GM21447 (cell line): ENCODE results near the gene THSD4.

Experiments
- ATAC-seq: cut with Tn5 transposase; IDR thresholded peaks from one replicate; pipeline ENCODE4 v1.9.1; 2021; ENCODE audit not compliant: unreplicated experiment

Gene THSD4

DNA sequence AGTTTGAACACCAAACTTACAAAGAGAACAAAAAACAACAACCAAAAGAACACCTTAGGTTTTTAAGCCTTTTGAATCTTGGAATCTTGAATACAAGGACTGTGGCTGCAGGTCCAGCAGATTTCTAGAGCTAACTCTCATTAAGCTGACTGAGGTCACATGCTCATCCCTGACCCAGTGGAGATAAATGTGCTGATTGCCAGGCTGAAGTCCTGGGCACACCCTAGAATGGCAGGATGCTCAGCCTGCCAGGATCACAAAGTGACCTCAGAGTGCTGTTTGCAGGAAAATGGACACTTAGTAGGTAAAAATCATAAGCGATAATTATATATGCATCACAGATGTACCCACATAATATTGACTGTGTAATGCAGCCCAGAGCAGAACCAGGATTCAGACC is 449.7 kb downstream of the THSD4 start:
- no peak for ATAC-seq

DNA sequence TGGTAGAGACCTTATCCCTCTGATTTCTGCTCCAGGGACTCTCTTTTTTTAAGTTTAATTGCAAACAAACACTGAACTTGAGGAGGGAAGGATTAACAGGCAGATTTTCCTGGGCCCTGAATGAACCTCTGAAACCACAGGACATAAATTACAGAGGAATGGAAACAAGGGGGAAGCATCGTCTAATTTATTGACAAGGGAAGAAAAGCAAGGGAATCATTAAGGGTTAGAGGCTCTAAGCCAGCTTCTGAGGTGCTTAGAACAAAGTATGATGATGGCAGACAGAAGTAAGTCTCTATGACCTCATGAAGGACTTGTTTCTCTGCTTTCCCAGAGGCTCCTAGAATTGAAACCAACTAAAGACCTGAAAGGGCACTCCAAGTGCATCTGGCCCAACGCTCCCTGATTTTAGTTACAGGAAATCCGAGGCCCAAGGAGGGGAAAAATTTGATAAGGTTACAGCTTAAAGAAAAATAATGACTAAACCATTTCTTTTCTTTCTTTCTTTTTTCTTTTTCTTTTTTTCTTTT is 450.4 kb downstream of the THSD4 start:
- no peak for ATAC-seq

DNA sequence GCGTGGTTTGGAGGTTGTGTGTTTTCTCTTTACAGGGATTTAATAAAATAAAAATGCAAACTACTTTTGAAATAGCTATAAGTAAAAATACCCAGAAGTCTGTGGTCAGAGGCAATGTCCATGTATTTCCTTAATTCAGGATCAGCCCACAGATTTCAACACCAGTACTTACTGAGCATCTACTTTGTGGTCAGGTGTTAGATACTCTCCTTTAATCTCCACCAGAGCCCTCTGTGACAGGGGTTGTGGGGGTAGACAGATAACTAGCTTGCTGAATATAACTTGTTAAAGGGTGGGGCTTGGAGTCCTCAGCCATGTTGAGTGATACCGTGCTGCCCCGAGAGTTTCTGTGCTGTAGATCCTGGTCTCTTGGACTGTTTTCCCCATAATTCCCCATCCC is 451.0 kb downstream of the THSD4 start:
- no peak for ATAC-seq

DNA sequence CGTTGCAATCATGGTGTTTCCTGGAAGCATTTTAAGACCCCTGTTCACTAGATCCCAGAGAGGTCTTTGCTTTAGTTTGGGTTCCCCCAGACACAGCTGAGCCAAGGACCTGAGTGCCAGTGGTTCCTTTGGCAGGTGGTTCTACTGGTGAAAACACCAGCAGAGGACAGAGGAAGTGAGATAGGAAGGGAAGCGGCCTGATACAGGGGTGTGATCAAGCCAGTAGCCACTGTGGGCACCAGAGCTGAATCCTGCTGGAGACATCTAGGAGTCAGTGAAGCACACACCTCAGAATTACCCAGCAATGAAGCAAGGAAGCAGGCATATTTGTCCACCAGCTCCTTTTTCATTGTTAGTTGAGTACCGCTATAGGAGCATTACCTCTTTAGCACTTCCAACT is 451.9 kb downstream of the THSD4 start:
- no peak for ATAC-seq

DNA sequence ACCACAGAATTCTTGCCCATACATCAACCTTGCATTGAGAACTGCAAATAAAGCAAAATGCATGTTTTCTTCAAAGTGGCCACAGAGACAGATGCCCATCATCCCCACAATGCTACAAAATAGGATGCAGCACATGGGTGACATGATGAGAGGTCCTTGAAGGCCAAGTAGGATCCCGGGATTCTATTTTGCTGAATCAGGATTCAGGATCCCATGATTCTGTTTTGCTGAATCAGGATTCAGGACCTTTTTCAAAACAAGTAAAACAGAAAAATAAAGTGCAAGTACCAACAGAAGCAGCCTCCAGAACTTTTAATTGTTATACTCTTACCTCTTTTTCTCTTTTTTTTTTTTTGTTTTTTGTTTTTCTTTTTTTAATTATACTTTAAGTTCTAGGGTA is 453.0 kb downstream of the THSD4 start:
- ATAC-seq: no peak

DNA sequence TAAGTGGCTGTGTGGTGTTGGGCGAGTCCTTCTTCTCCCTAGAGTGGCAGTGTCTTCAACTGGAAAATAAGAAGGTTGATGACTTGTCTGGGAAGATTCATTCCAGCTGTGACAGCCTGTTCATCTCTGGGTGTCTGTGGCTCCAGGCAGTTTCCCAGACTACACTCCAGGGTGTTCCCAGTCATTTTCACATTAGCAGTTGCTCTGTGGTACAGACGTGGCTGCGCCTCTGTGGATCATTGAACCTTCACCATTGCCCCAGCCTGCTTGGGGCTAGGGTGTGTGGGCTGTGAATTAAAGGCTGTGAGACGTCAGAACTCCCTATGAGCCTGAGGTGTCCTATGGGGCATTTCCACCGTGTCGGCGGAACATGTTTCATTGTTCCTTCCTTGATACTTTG is 455.5 kb downstream of the THSD4 start:
- ATAC-seq: no peak

DNA sequence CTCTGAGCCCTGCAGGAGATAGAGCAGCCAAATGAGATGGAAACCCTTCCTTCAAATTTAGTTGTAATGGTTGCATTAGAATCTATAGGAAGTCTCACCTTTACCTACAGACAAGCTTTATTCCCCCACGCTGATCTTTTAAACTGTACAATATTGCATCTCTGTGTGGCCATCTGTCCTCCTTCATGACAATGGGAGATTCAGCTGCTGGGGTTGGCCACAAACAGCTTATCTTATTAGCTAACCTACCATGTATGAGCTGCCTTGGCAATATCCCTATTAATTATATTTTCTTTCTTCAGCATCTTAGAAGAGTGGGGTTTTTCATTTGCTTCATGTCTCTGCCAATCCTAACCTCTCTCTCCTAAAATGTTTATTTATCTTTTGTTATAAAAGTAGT is 456.4 kb downstream of the THSD4 start:
- no peak for ATAC-seq

DNA sequence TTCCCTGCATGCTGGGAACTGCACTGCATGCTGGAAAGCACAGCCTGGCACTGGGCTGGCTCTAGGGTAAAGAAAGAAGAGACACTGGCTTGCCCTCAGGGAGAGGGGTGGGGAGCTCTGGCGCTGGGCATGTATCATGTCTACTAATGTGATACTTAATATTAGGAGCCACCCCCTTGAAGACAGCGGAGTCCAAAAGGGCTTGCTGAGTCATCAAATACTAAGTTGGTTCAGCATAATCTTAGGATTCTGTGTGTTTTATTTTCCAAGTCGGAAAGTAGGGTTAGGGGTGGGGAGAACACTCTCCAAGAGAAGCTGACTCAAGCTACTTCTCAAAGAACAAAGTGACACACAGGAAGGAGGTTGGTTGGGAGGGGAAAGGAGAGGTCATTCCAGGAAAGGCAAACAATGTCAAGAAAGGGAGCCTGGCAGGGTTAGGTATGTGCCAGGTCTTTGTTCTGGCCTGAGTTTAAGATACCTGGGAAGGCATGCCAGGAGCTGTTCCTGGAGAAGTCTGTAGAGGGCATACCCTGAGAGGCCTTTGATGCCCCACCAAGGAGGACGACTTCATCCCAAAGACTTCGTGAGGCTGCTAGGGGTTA is 457.3 kb downstream of the THSD4 start:
- no peak for ATAC-seq

DNA sequence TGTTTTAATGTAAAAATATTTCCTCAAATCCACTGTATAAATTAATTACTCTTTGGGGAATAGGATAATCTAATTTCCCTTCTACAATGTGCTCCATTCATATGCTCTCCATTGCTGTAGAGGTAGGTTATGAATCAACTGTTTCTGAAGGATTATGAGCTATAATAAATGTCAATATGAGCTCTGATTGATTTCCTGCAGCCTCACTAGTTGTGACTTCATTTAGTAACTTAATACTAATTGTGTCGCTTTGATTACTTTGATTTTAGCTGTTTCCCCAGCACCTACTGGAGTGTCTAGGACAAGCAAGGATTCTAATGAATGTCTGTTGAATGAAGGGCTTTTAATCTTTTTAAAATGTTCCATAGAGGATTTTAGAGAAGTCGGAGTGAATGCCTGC is 458.3 kb downstream of the THSD4 start:
- no peak for ATAC-seq

DNA sequence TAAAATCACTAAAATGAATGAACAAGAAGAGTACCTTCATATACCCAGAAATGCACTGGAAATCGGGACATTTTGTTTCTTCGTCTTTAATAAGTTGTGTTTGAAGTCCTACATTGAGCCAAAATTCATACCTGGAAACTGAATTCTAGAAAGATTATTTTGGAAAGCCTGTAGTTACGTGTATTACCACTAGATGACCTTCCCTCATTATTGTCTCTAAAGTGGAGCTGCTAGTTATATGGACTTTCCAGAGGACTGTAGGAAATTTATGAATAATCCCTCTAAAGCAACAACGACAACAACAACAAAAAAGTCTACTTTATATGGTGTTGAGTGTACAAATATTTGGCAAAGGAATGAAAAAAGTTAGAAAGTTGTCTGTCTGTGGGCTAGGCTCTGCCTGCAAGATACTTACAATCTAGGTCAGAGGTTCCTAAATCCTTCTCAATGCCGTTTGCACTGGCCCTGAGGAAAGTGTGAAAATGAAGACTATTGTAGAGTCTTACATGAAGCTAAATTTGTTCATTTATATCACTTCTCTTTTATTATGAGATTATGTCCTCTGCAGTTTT is 460.3 kb downstream of the THSD4 start:
- ATAC-seq: no peak

DNA sequence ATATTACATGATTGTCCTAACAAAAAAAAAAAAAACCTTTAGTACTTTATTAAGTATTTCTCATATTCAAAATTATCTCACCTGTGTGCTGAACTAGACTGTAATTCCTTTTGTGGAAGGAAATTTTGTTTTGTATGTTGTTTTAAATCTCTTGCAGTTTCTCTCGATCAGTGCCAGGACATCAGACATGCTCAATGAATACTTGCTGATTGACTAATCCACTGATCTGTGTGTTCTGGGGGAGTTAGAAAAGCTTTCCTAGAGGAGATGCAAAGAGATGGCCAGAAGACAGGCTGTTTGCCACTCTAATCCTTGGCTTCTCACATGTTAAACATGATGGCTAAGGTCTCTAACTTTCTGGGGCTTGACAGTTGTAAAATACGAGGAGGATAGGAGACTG is 461.8 kb downstream of the THSD4 start:
- ATAC-seq: no peak

DNA sequence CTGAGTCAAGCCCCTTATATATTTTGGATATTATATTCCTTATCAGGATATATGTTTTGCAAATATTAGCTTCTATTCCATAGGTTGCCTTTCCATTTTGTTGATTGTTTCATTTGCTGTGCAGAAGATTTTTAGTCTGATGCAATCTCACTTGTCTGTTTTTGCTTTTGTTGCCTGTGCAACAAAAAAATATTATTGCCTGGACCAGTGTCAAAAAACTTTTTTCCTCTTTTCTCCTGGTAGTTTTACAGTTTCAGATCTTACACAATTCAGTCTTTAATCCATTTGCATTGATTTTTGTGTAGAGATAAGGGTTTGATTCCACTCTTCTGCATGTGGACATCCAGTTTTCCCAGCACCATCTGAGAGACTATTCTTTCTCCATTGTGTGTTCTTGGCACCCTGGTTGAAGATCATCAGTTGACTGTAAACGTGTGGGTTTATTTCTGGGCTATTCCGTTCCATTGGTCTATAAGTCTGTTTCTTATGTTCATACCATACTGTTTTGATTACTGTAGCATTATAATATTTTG is 466.2 kb downstream of the THSD4 start:
- no peak for ATAC-seq

DNA sequence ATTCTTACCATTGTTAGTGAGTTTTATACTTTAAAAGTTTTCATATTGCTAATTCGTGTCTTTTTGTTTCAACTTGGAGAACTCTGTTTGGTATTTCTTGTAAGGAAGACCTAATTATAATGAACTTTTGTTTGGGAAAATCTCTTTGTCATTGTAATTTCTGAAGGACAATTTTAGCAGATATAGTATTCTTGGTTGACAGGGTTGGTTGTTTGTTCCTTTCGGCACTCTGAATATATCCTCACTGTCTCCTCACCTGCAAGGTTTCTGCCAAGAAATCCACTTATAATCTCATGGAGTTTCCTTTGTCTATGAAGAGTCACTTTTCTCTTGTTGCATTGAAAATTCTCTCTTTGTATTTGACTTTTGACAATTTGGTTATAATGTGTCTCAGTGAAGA is 469.9 kb downstream of the THSD4 start:
- no peak for ATAC-seq

DNA sequence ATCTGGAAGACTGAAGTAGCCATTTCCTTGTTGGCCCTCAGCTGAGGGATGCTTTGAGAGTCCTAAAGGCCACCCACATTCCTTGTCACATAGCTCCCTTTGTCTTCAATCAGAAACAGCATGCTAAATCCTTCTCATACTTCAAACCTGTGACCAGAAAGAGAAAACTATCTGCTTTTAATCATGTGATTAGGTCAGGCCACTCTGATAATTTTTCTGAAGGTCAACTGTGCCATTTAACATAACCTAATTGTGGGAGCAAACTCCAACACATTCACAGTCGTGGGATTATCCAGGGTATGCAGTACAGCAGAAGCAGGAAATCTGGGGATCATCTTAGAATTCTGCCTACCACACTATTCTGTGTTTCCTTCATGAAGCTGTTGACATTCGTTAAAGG is 471.2 kb downstream of the THSD4 start:
- ATAC-seq: no peak

DNA sequence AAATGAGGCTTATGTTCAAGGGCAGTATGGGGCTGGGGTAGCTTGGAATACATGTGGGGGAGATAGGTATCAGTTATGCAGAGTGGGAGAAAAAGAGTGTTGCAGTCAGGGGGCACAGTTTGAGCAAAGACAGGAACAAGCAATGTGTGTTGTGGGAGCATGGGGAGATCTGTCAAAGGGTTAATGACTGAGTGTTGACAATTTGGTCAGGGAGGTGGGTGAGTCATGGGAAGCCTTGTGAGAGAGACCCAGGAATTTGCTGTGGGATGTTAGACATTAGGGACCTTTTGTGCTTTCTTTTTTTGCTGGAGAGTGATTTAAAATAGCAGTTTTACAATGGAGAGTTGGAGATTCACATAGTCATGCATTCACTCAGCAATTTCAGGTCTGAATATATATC is 473.5 kb downstream of the THSD4 start:
- no peak for ATAC-seq

DNA sequence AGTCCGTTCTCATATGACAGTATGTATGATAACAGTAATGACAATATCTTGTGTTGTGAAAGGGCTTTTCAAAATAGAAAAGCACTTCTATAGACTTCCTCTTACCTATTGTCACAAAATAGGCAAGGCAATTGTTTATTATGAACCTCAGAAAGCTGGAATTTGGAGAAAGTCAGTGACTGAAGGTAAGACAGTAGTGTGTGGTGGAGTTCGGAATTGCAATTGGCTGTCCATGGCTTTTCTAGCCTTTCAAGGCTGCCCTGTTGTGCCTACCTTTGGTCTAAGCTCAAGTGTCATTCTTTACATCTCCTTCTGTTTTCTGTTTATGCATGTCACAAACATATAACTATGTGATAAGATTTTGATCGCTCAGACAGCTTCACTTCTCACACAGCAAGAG is 475.8 kb downstream of the THSD4 start:
- ATAC-seq: no peak

DNA sequence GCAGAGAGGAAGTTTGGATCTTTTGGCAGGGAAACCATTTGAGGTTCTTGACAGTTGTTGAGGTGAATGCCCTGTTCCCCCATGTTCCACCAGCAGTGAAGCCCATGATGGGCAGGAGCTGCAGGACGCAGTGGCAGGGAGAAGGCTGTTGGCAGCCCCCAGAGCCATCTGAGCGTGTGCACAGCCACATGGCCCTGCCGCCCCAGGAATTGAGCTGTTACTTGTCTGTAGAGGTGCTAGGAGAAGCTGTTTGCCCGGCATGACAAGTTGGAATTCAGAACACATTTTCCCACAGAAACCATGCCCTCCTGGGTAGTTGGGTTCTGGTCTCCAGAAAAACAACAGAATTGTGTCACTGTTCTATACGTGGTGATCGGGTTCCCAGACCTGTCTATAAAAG is 476.9 kb downstream of the THSD4 start:
- ATAC-seq: no peak

DNA sequence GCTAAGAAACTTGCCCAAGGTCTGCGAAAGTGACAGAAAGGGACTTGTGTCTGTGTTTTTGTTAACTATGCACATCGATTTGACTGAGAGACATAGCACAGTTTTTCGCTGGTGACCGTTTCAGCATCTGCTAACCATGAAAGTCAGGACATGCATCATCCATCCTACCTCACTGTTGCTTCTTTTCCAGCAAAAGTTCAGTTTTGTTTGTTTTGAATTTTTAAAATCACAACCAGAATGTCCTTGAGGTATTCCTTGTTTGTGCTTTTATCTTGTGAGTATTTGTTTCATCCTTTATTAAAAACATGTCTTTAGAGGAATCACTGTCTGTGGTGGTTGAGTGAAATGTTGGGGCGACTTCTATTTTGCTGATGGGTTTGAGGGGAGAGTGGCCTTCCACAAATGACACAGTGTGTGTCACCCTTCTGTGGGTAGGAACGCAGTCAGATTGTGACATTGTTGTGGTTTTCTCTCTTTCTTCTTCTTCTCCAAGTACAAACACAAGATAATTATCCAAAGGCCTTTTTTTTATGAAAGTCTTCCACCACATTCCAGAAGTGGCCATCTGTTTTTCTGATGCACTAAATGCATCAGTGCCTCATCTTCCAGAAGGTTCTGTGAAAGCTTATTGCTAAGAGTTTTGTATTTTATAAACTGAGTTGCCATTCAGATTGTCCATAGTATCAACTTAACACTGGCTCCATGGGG is 480.7 kb downstream of the THSD4 start:
- ATAC-seq: no peak

DNA sequence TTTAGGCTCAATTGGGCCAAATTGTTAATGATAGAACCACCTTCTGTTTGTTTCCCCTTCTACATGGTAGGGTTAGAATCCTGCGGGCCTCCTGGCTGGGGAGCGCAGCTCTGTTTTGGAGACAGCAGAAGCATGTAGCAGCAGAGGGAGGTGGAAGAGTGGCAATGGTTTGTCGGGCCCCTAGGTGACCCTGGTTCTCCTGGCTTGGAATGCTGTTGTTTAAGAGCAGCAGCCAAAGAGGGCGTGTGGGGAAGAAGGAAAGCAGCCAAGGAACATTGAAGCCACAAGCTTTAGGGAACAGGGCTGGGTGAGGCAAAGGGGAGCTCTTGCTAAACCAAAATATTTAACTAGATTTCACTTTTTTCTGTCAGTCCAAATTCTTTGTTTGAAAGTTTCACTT is 481.4 kb downstream of the THSD4 start:
- no peak for ATAC-seq

DNA sequence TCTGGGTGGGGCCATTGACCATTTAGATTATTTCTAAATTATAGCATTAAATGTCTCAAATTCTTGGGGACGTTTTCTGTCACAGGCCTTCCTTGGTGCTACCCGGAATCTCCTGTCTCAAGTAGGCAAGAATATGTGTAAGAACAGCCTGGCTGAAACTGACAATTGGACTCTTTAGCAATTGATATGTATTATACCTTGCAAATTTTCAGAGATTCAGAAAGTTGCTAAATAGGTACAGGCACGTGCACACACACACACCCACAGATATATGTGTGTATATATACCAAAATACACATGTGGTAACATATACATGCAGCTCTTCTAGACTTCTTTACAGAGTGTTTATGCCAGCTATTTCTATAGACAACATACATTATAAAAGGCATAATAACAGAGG is 481.9 kb downstream of the THSD4 start:
- ATAC-seq: no peak

DNA sequence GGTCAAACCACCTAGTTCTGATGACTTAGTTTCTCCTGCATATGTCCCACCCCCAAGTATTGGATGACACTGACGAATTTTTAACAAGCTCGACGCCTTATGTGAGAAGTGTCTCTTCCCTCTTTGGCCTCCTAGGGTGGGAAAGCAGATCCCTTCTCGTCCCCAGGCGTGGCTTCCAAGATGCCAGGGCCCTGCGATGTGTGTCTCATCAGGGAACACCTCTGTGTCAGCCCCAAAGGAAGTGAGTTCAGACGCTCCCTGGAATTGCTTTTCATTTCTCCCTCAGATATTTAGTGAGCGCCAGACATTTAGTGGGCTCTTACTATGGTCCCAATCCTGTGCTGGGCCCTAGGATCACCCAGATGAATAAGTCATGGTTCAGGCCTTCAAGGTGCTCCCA is 482.4 kb downstream of the THSD4 start:
- ATAC-seq: no peak

DNA sequence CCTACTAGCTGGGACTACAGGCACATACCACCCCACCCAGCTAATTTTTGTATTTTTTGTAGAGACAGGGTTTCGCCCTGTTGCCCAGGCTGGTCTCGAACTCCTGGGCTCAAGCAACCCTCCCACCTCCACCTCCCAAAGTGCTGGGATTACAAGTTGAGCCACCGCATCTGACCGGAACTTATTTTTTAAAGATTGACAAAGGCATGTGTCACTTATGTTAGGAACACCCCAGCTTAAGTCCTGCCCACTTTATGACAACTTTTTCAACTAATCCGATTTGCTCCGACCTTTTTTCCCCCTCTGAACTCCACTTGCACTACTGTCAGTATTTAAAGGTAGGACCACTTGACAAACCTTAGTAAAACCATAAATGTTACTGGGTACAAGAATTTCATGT is 483.5 kb downstream of the THSD4 start:
- no peak for ATAC-seq
